Bronchial epithelial cell (primary cell): ENCODE data around the gene PTF1A. TPM values are rescaled to one million over a fixed set of nuclear protein-coding genes. Genes with fewer than 3 reads are reported as not detected.

Experiments
- DNase-seq: peaks from one replicate; pipeline ENCODE4 v3.0.0-alpha.2; 2010; ENCODE audit warnings: low read depth
- FAIRE-seq: peaks from 2 replicates; lab custom pipeline; 2011; peaks lifted over from hg19 to GRCh38; lab: Jason Lieb, UNC
- H3K27me3 ChIP-seq: 2 replicates; pipeline ENCODE4 v1.5.1; 2011; ENCODE audit warnings: low read length; ENCODE audit not compliant: control insufficient read depth, insufficient read depth
- H3K36me3 ChIP-seq: 2 replicates; pipeline ENCODE4 v1.5.1; 2011; ENCODE audit warnings: low read length; ENCODE audit not compliant: control insufficient read depth, insufficient read depth
- H3K4me3 ChIP-seq: 2 replicates; pipeline ENCODE4 v1.5.1; 2011; ENCODE audit warnings: mild to moderate bottlenecking, low read depth, low read length, control low read depth
- total RNA-seq: library from RNA; depleted of rRNA; stranded (reverse); fragments of >200 nt; gene quantifications from 2 replicates; pipeline ENCODE4 v1.2.1, GENCODE V29; 2014
- TF ChIP-seq, protein P1 (sequence below): IDR thresholded peaks from 2 replicates; pipeline ENCODE4 v1.5.1; 2011; ENCODE audit warnings: mild to moderate bottlenecking, moderate library complexity, low read length, control low read depth, inconsistent platforms; ENCODE audit not compliant: insufficient read depth, severe bottlenecking

Gene PTF1A
- total RNA-seq, 1 donor from 2014 or later: not detected

DNA sequence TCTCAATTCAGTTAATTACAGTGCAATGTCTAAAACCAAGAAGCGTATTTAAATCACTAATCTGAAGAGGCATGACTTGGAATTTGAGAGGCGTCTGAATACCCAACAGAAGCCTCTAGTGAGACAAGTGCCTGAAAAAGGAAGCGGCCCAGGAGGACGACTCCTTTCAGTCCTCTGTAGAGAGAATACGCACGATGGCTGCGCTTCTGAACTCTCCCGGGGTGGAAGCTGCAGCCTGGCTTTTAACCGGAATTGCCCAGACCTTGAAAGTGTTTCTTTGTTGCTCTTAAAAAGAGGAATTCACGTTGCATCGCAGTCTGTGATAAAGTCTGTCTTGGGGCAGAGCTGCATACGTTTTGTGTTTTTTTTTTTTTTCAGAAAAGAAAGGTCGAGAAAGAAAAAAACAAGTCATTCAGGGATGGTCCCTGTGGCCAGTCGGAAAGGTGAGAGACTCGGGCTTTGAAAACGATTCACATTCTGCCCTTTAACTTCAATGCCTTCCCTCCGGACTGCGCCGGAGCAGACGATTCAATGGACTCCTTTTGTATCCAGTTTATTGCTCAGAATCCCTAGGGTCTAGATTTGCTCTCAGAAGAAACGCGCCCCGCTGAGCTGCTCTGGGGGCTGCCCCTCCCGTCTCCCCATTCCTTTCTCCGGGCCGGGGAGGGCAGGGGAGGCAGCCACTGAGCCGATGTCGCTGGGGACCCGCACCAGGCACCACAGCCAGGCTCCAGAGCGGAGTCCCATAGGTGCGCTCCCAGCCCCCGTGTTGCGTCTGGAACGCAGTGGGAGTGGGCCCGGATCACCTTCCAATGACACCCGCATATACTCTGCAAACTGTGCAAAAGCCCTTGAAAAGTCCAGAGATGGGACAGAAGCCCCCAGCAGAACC is 994 bp upstream of the PTF1A start:
- peaks cover 43% of the 10 kb centered on the region for H3K27me3 ChIP-seq
- no peaks in the 10 kb centered on the region for H3K36me3 ChIP-seq
- no peak overlapping the region for H3K4me3 ChIP-seq
- TF ChIP-seq, protein P1, sequence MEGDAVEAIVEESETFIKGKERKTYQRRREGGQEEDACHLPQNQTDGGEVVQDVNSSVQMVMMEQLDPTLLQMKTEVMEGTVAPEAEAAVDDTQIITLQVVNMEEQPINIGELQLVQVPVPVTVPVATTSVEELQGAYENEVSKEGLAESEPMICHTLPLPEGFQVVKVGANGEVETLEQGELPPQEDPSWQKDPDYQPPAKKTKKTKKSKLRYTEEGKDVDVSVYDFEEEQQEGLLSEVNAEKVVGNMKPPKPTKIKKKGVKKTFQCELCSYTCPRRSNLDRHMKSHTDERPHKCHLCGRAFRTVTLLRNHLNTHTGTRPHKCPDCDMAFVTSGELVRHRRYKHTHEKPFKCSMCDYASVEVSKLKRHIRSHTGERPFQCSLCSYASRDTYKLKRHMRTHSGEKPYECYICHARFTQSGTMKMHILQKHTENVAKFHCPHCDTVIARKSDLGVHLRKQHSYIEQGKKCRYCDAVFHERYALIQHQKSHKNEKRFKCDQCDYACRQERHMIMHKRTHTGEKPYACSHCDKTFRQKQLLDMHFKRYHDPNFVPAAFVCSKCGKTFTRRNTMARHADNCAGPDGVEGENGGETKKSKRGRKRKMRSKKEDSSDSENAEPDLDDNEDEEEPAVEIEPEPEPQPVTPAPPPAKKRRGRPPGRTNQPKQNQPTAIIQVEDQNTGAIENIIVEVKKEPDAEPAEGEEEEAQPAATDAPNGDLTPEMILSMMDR: no peak
- DNase-seq (no peak), FAIRE-seq (no peak)

DNA sequence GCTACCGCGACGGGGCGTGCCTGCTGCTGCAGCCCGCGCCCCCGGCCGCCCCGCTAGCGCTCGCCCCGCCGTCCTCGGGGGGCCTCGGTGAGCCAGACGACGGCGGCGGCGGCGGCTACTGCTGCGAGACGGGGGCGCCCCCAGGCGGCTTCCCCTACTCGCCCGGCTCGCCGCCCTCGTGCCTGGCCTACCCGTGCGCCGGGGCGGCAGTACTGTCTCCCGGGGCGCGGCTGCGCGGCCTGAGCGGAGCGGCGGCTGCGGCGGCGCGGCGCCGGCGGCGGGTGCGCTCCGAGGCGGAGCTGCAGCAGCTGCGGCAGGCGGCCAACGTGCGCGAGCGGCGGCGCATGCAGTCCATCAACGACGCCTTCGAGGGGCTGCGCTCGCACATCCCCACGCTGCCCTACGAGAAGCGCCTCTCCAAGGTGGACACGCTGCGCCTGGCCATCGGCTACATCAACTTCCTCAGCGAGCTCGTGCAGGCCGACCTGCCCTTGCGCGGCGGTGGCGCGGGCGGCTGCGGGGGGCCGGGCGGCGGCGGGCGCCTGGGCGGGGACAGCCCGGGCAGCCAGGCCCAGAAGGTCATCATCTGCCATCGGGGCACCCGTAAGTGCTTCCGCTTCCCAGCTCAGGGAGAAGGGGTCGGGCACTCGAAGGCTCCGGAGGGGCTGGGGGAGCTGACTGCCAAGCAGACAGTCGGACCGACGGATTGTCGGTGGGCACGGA is 761 bp downstream of the PTF1A start:
- Histone ChIP-seq H3K36me3 (no peaks in the 10 kb centered on the region), H3K27me3 (peaks cover 54% of the 10 kb centered on the region), H3K4me3 (no peak overlapping the region)
- FAIRE-seq: no peak
- TF ChIP-seq, protein P1: no peak
- no peak for DNase-seq

DNA sequence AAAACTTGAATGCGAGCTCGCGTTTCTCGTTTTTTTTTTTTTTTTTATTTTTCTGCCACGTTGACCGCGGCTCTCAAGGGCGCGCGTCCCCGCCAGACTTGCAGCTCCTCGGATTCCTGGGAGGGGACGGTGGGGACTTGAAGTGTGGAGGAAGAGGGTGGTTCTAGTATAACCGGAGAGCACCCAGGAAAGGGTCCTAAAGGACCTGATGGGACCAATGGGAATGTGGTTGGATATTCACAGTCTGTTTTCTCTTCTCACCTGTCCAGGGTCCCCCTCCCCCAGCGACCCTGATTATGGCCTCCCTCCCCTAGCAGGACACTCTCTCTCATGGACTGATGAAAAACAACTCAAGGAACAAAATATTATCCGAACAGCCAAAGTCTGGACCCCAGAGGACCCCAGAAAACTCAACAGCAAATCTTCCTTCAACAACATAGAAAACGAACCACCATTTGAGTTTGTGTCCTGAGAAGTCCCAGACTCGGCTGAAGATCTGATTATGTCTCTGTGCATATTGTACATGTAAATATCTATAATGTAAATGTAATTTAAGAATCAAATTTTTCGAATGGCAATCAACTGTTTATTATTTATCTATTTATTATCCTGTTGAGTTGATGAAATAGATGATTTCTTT is 1.4 kb downstream of the PTF1A start:
- TF ChIP-seq, protein P1: no peak
- Histone ChIP-seq H3K27me3 (peaks cover 51% of the 10 kb centered on the region), H3K36me3 (no peaks in the 10 kb centered on the region), H3K4me3 (no peak overlapping the region)
- FAIRE-seq: no peak
- no peak for DNase-seq

DNA sequence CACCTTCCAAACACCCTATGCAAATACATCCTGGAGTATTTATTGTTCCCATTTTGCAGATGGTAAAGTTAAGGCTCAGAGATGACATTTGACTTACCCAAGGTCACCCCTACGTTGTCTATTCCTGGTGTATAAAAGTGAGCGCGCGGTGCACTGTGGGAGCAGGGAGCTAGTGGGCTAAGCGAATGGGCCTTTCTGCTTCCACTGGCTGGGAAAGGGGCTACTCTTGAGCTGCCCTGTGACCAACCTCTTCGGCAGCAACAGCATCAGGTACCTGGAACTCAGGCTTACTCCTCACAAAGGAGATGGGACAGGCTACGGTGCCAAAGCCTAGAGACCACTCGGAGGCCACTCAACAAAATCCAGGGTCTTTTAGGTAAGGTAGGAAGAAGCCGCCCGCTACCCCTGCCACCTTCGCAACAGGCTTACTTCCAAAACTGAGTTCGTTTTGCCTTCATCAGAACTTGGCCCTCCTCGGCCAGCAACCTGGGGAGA is 2.4 kb downstream of the PTF1A start:
- Histone ChIP-seq H3K4me3 (no peak overlapping the region), H3K36me3 (no peaks in the 10 kb centered on the region), H3K27me3 (peaks cover 51% of the 10 kb centered on the region)
- DNase-seq (no peak), FAIRE-seq (no peak)
- TF ChIP-seq, protein P1: no peak

DNA sequence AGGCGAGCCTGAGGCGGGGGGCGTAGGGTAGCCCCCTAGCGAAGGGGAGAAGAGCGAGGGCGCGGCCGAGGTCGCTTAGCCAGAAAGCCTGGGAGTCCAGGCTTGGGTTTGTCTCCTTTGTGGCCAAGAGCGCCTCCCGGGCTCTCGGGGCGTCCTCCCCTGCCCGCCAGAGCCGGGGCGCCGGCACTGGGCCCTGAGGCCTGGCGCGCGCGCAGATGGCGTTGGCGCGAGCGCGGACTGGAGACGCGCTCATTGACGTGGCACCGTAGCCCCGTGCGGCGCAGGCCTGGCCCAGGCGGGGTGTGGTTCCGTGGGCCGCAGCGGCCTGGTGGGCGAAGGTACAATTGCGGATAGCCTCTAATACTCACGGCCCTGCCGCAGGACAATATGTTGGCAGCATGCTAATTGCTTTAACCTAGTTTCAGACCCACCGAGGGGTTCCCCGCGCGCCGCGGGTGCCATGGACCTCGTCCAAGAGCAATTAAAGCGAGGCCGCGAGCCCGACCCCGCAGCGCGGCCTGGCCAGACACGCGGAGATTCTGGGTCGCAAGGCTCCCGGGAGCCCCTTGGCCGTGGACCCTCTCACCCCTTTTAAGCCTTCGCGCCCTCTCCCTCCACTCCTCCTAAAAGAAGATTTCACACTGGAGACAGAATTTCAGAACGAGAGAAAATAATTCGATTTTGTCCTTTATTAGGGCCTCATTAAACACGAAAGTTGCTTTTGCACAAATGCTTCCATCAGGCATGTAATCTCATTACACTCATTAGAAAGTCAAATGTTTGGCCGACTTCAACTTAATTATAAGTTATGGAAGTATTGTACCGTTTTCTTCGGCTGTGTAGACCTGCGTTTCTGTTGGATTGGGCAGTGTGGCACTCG is 3.1 kb downstream of the PTF1A start:
- H3K36me3 ChIP-seq: no peaks in the 10 kb centered on the region
- H3K4me3 ChIP-seq: no peak overlapping the region
- peaks cover 55% of the 10 kb centered on the region for H3K27me3 ChIP-seq
- TF ChIP-seq, protein P1: no peak
- FAIRE-seq: no peak
- no peak for DNase-seq
